ENCODE measurements around the gene ZCCHC14. TPM values are rescaled to one million over a fixed set of nuclear protein-coding genes. Genes with fewer than 3 reads are reported as not detected.

The ZCCHC14 gene
- polyA plus RNA-seq (2011; rRNA removed) (2.4 and 2.7 TPM in 2 replicates), polyA minus RNA-seq (2011; rRNA and poly(A)+ RNA removed) (5.4 and 6.6 TPM in 2 replicates)

- peak within 1 kb of the TSS; percentile 45 for H3K4me3 ChIP-seq (ENCODE audit: low read depth, low read length)
Observed at GRCh38 chr16:87492721-87493607, at the start of gene ZCCHC14. Gene ZCCHC14 (minus strand): TSS chr16:87493024. CDS start chr16:87492238, 786 bp downstream.

GRCh38 chr16:87541872-87542234 lies 49.0 kb upstream of the ZCCHC14 start:
- ChIA-PET POLR2A (no interaction called here), CTCF (interaction anchor here (1.8 to 2.5 kb wide), 2 partner anchors 9 to 94 kb away, joined by 5 to 13 read pairs; no protein-coding TSS in a partner anchor)
- no peak for TF ChIP-seq CTCF (IDR thresholded peaks at IDR 0.05; ENCODE audit: insufficient read depth, low read depth, low read length)
- no peak overlapping the region for H3K4me3 ChIP-seq (ENCODE audit: low read depth, low read length)
- no peaks in the 10 kb centered on the region for H3K36me3 ChIP-seq (ENCODE audit: control insufficient read depth, insufficient read depth, low read length)
- peaks cover 20% of the 10 kb centered on the region for H3K27me3 ChIP-seq (ENCODE audit: control insufficient read depth, insufficient read depth, low read length)
- DNase-seq (ENCODE audit: low read depth): no peak

More at GRCh38 chr16:87492721-87493607, at the start of gene ZCCHC14:
- H3K27me3 ChIP-seq (ENCODE audit: control insufficient read depth, insufficient read depth, low read length): no peaks in the 10 kb centered on the region
- peaks cover 1% of the 10 kb centered on the region; the same call in 1 of the 2 replicates for H3K36me3 ChIP-seq (ENCODE audit: control insufficient read depth, insufficient read depth, low read length)
- TF ChIP-seq CTCF (IDR thresholded peaks at IDR 0.05; ENCODE audit: insufficient read depth, low read depth, low read length): no peak
- DNase-seq (ENCODE audit: low read depth): peak; percentile 77
- ChIA-PET CTCF (no interaction called here), POLR2A (no interaction called here)

- DNase-seq (ENCODE audit: low read depth): no peak
- Histone ChIP-seq H3K36me3 (ENCODE audit: control insufficient read depth, insufficient read depth, low read length) (no peaks in the 10 kb centered on the region), H3K4me3 (ENCODE audit: low read depth, low read length) (no peak overlapping the region), H3K27me3 (ENCODE audit: control insufficient read depth, insufficient read depth, low read length) (peaks cover 18% of the 10 kb centered on the region)
- CTCF ChIA-PET: interaction anchor here (1.8 to 2.5 kb wide), 2 partner anchors 10 to 95 kb away, joined by 5 to 13 read pairs; no protein-coding TSS in a partner anchor
- TF ChIP-seq CTCF (IDR thresholded peaks at IDR 0.05; ENCODE audit: insufficient read depth, low read depth, low read length): no peak
- POLR2A ChIA-PET: no interaction called here
Observed at GRCh38 chr16:87541147-87541871, 48.5 kb upstream of the ZCCHC14 start.

- Histone ChIP-seq H3K4me3 (ENCODE audit: low read depth, low read length) (no peak overlapping the region), H3K36me3 (ENCODE audit: control insufficient read depth, insufficient read depth, low read length) (no peaks in the 10 kb centered on the region), H3K27me3 (ENCODE audit: control insufficient read depth, insufficient read depth, low read length) (peaks cover 17% of the 10 kb centered on the region)
- no peak for DNase-seq (ENCODE audit: low read depth)
- ChIA-PET POLR2A (no interaction called here), CTCF (interaction anchor here (1.0 kb wide), 1 partner anchor 95 kb away, joined by 3 read pairs; no protein-coding TSS in a partner anchor)
- TF ChIP-seq CTCF (IDR thresholded peaks at IDR 0.05; ENCODE audit: insufficient read depth, low read depth, low read length): no peak
Observed at GRCh38 chr16:87540897-87541146, 48.0 kb upstream of the ZCCHC14 start.

Data from BJ (cell line).